Endothelial cell of umbilical vein (primary cell): ENCODE measurements around the gene RALGPS1. TPM values are rescaled to one million over a fixed set of nuclear protein-coding genes. Genes with fewer than 3 reads are reported as not detected.

Experiments
- BruUV-seq: library from RNA; stranded (reverse); fragments of 400-500 nt; replicated peaks from 2 replicates; lab custom pipeline; 2021; lab: Mats Ljungman, UMichigan
- CTCF ChIA-PET: fragments of 300-600, 350-600 bp; sonication (Branson Sonifier 250); formaldehyde crosslinking; loops from one replicate; lab custom pipeline; 2021; ENCODE audit warnings: antibody characterized with exemption, inconsistent platforms; lab: Charles Lee
- POLR2A ChIA-PET: fragments of 300-600, 350-600 bp; sonication (Branson Sonifier 250); formaldehyde crosslinking; loops from one replicate; lab custom pipeline; 2021; ENCODE audit warnings: antibody characterized with exemption, inconsistent platforms; lab: Charles Lee
- DNase-seq: peaks from one replicate; pipeline ENCODE4 v3.0.0-alpha.2; 2011; ENCODE audit warnings: low read depth, low spot score
- FAIRE-seq: peaks from 2 replicates; lab custom pipeline; 2011; peaks lifted over from hg19 to GRCh38; lab: Jason Lieb, UNC
- H2AFZ ChIP-seq: 2 replicates; pipeline ENCODE4 v1.6.0; 2012; ENCODE audit warnings: low read depth, low read length, control low read depth, inconsistent platforms
- H3K27ac ChIP-seq: 2 replicates; pipeline ENCODE4 v1.5.1; 2011; ENCODE audit warnings: low read depth, mild to moderate bottlenecking, control low read depth, low read length, moderate library complexity; ENCODE audit not compliant: insufficient read depth
- H3K27me3 ChIP-seq, 2 experiments: 2 replicates each; pipeline versions ENCODE4 v1.6.0 to v1.6.1; 2011; ENCODE audit warnings: low read length in 2 of 2, mixed read lengths in 1 of 2; ENCODE audit not compliant: control insufficient read depth in 2 of 2, insufficient read depth in 2 of 2
- H3K36me3 ChIP-seq, 2 experiments: 2 replicates in 1 of 2; 3 replicates in 1 of 2; pipeline ENCODE4 v1.5.1; 2011; ENCODE audit warnings: low read length in 2 of 2, mild to moderate bottlenecking in 1 of 2, moderate library complexity in 1 of 2; ENCODE audit not compliant: control insufficient read depth in 2 of 2, insufficient read depth in 2 of 2; ENCODE audit errors: extremely low read depth in 1 of 2
- H3K4me1 ChIP-seq: 3 replicates; pipeline ENCODE4 v1.5.1; 2011; ENCODE audit warnings: mild to moderate bottlenecking, low read length; ENCODE audit not compliant: control insufficient read depth, insufficient read depth; ENCODE audit errors: extremely low read depth
- H3K4me2 ChIP-seq: 2 replicates; pipeline ENCODE4 v1.6.1; 2011; ENCODE audit warnings: low read length, control low read depth, mixed read lengths; ENCODE audit not compliant: insufficient read depth
- H3K4me3 ChIP-seq, 3 experiments: fragments of 200-600 bp in 1 of 3; sonication (generic), shearing (Covaris generic) in 1 of 3; replicated peaks in 1 of 3; 2 replicates each; pipeline ENCODE4 v1.5.1; 2011 to 2016; ENCODE audit warnings: control low read depth in 3 of 3, low read length in 3 of 3, mild to moderate bottlenecking in 2 of 3, inconsistent platforms in 1 of 3, low read depth in 1 of 3, moderate library complexity in 1 of 3; ENCODE audit not compliant: insufficient read depth in 1 of 3
- H3K79me2 ChIP-seq: 2 replicates; pipeline ENCODE4 v1.6.0; 2012; ENCODE audit warnings: low read length, inconsistent platforms; ENCODE audit not compliant: control insufficient read depth, insufficient read depth
- H3K9ac ChIP-seq: replicated peaks from 2 replicates; pipeline ENCODE3; 2011; ENCODE audit warnings: low read length, control low read depth; ENCODE audit not compliant: insufficient read depth; ENCODE audit errors: extremely low read depth
- H3K9me1 ChIP-seq: replicated peaks from 3 replicates; pipeline ENCODE4 v1.6.0; 2011; ENCODE audit warnings: mild to moderate bottlenecking, low read length; ENCODE audit not compliant: control insufficient read depth, insufficient read depth; ENCODE audit errors: extremely low read depth
- H3K9me3 ChIP-seq: replicated peaks from 2 replicates; pipeline ENCODE4 v1.5.1; 2012; ENCODE audit warnings: low read length, inconsistent platforms; ENCODE audit not compliant: control insufficient read depth, insufficient read depth
- H4K20me1 ChIP-seq: replicated peaks from 2 replicates; pipeline ENCODE3; 2011; ENCODE audit warnings: mild to moderate bottlenecking, low read length; ENCODE audit not compliant: control insufficient read depth, insufficient read depth; ENCODE audit errors: extremely low read depth
- CTCF ChIP-seq, 2 donors: IDR thresholded peaks; 1 replicate in 1 of 2; 2 replicates in 1 of 2; pipeline ENCODE4 v1.5.1; 2011; ENCODE audit warnings: low read length in 2 of 2, mild to moderate bottlenecking in 2 of 2, moderate library complexity in 2 of 2, control low read depth in 1 of 2, inconsistent platforms in 1 of 2, low read depth in 1 of 2; ENCODE audit not compliant: insufficient read depth in 1 of 2; ENCODE audit errors: extremely low read depth in 1 of 2
- EZH2 ChIP-seq: IDR thresholded peaks from 2 replicates; pipeline ENCODE4 v1.6.1; 2012; ENCODE audit warnings: borderline replicate concordance, low read depth, mild to moderate bottlenecking, moderate library complexity, low read length, inconsistent platforms; ENCODE audit not compliant: severe bottlenecking
- FOS ChIP-seq: IDR thresholded peaks from 2 replicates; pipeline ENCODE4 v1.6.1; 2011; ENCODE audit warnings: mild to moderate bottlenecking, low read length, moderate library complexity, borderline replicate concordance; ENCODE audit not compliant: insufficient read depth
- GATA2 ChIP-seq: IDR thresholded peaks from 2 replicates; pipeline ENCODE4 v1.7.0; 2011; ENCODE audit warnings: low read depth, mild to moderate bottlenecking, moderate library complexity, mixed read lengths, low read length; ENCODE audit not compliant: insufficient read length, insufficient read depth
- JUN ChIP-seq: IDR thresholded peaks from 2 replicates; pipeline ENCODE4 v1.6.1; 2011; ENCODE audit warnings: borderline replicate concordance, low read depth; ENCODE audit not compliant: insufficient read length, insufficient read depth
- MAX ChIP-seq: IDR thresholded peaks from 2 replicates; pipeline ENCODE4 v1.6.1; 2011; ENCODE audit not compliant: insufficient read depth, insufficient read length
- MYC ChIP-seq: IDR thresholded peaks from one replicate; pipeline ENCODE4 v1.6.1; 2011; ENCODE audit warnings: mild to moderate bottlenecking, low read depth, low read length
- POLR2A ChIP-seq: IDR thresholded peaks from 2 replicates; pipeline ENCODE4 v1.6.1; 2012; ENCODE audit warnings: low read depth, mild to moderate bottlenecking, control low read depth, low read length
- POLR2AphosphoS5 ChIP-seq: IDR thresholded peaks from 2 replicates; pipeline ENCODE4 v1.6.1; 2012; ENCODE audit warnings: low read depth, mild to moderate bottlenecking, control low read depth, low read length, moderate library complexity; ENCODE audit not compliant: insufficient read depth
- dilution Hi-C: fragments of 300-500 bp; cut with MboI; formaldehyde crosslinking; loops from one replicate; pipeline ENCODE4 v1.15.0; 2019; ENCODE audit warnings: low sequenced_read_pairs; ENCODE audit not compliant: extremely low pct_ligation_motif_present
- intact Hi-C: fragments of 100-400 bp; cut with micrococcal nuclease; formaldehyde crosslinking; loops from one replicate; pipeline ENCODE4 v1.10.0; 2022
- polyA plus RNA-seq, 4 experiments: library from polyadenylated mRNA; depleted of rRNA in 3 of 4; stranded (reverse) in 3 of 4; unstranded in 1 of 4; fragments of >200 nt; gene quantifications; 2 replicates each; pipeline versions ENCODE4 v1.2.1 to v1.2.3, GENCODE V29; 2011 to 2012; ENCODE audit warnings: missing spikeins in 1 of 4
- total RNA-seq: library from RNA; stranded (reverse); gene quantifications from 2 replicates; pipeline ENCODE4 v1.2.3, GENCODE V29; 2021

RALGPS1 gene
- total and polyA plus RNA-seq, 2 donors (not counting 3 experiments of a cell fraction or from before 2014, with no cell fraction given) = 3.8 to 5.5 TPM

- peak overlapping the region; percentile 13 for H3K9ac ChIP-seq
- H3K4me3 ChIP-seq = no peak overlapping the region
- H3K9me1 ChIP-seq = no peaks in the 10 kb centered on the region
- H3K27me3 ChIP-seq = no peaks in the 10 kb centered on the region
- intact Hi-C loops (no loop called here), dilution Hi-C loops (no loop called here)
- no peaks in the 10 kb centered on the region for H4K20me1 ChIP-seq
- ChIA-PET CTCF (interaction anchor here (0.6 to 1.8 kb wide), 12 partner anchors 9 to 214 kb away, joined by 3 to 7 read pairs (median 4); partner anchors contain the start of gene ANGPTL2), POLR2A (interaction anchor here (1.0 kb wide), 1 partner anchor 31 kb away, joined by 3 read pairs; no protein-coding TSS in a partner anchor)
- H3K36me3 ChIP-seq = no peaks in the 10 kb centered on the region
- peaks cover 14% of the 10 kb centered on the region for H3K4me1 ChIP-seq
- H2AFZ ChIP-seq = peak overlapping the region; percentile 61
- DNase-seq = peak; percentile 88
- H3K9me3 ChIP-seq = no peaks in the 10 kb centered on the region
- H3K79me2 ChIP-seq = no peaks in the 10 kb centered on the region
- peak; percentile 95 for FAIRE-seq
- TF ChIP-seq EZH2 (no peak), FOS (no peak), POLR2AphosphoS5 (no peak), MYC (no peak), GATA2 (no peak), JUN (no peak), POLR2A (no peak), CTCF (IDR thresholded peaks at IDR 0.05; ENCODE audit: extremely low read depth in 1 of 2, insufficient read depth in 1 of 2, low read depth in 1 of 2, low read length in 2 of 2) (no peak), MAX (no peak)
- H3K27ac ChIP-seq = peak overlapping the region; percentile 3
- peak overlapping the region; percentile 61 for H3K4me2 ChIP-seq
- BruUV-seq = no TSS peak
These were observed 240.0 kb downstream of the RALGPS1 start for GRCh38 chr9:127154390-127155191.
